ENCODE results near the gene CCDC85B.
A peak's percentile ranks its signal among the peaks of the same experiment; 100 is the strongest.

The CCDC85B gene

DNA sequence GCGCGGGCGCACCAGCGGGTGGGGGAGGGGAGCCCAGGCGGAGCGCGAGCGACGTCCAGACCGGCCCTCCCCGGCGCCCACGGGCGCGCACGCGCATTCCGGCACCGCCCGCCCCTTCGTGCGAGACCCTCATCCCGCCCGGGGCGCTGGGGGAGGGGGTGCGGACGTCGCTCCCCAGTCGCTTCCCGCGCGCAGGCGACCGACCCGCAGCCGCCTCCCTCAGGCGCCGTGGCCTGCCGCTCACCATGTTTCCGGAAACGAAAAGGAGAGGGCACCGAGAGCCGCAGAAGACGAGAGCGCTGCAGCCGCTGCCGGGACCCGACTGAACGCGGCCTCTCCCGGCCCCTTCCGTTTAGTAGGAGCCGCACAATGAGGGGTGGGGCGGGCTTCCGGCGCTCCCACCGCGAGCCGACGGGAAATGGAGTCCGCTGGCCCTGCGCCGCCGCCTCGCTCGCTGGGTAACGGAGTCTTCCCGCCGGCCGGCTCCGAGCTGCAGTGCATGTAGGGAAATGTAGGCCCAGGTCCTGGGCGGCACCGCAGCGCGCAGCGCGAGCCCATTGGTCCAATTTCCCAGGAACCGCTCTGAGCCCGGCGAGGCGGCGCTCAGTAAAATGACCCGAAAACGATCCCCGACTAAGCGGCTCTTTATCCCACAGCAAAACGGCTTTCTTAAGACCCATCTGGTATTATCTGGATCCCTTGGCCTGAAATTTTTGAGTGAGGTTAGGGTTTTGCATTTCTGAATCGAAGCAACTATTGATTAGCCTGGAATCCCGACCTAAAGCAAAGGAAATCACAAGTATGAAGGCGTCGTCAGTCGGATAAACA is 32.4 kb upstream of the CCDC85B start, which contains the start of gene CFL1:
Gene CFL1, minus strand, starts transcription at position 328 of the 828 bp plus-strand sequence. Its CDS starts 81 bp downstream, at position 247.
- peak; percentile 99 for DNase-seq (ENCODE audit: low spot score)

DNA sequence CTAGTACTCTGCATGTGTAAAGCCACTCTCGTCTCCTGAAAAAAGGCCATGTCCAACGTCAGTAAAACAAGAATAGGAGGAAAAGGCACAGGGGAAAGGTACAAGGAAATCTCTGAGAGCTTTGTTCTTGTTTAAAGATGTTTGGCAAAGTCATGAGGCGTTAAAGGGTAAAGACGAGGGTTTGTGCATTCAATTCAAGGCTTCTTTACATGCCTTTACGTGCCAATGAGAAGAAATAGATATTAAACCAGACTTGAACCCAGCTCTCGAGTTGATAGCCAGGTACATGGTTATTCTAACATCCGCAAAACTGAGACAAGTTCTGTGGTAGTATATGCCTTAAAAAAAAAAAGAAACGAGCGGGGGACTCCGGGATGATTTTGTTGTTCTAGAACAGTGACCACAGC is 31.8 kb upstream of the CCDC85B start:
- no peak for DNase-seq (ENCODE audit: low spot score)

DNA sequence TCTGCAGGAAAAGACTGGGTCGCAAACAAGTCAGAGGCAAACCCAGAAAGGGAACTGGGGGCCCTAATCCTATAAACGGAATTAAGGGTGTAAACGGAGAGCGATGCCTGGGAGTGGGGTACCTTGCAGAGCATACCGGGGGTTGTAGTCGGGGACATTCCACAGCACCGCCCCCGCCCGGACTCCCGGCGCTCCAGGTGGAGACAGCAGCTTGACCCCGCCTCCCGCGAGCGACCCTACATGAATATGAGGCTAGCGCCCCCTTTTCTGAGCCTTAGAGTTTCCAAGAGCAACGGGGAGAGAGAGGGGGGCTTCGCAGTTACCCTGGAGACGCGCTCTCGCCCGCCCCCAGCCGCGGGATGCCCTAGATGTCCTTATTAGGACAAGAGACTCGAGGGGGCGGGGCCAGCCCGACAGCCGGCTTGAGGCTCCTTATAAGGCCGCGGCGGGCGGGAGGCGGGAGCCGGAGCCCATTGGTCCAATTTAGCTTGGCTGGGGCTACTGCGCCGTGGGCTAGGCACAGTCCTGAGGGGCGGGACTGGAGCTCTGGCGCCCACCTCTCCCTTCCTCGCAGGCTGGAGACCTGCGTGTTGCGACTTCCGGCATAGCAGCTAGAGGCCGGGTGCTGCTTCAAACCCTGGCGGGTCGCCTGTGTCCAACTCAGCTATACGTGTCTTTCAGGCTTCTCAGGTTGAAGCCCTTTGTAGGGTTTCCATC is 31.2 kb upstream of the CCDC85B start:
- DNase-seq (ENCODE audit: low spot score): peak; percentile 97

DNA sequence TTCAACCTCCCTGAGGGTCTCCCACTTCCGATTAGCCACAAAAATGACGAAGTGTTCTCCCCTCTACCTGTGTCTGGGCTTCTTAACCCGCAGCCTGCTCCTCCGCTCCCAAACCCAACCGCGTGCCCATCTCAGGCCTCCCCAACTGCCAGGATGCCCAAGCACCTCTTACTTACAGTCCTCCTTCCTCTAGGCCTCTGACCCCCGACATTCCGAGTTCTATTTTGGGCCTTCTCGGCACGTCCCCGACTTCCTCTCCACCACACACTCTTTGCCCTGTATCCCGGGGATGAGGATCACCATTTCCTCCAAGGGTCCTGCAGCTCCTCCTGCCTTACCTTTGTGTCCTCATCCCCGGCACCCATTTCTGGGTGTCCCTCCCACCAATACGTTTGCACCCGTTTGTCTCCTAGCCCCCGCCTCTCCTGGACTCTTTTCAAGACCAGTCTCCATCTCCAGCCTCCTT is 30.6 kb upstream of the CCDC85B start:
- DNase-seq (ENCODE audit: low spot score): no peak

DNA sequence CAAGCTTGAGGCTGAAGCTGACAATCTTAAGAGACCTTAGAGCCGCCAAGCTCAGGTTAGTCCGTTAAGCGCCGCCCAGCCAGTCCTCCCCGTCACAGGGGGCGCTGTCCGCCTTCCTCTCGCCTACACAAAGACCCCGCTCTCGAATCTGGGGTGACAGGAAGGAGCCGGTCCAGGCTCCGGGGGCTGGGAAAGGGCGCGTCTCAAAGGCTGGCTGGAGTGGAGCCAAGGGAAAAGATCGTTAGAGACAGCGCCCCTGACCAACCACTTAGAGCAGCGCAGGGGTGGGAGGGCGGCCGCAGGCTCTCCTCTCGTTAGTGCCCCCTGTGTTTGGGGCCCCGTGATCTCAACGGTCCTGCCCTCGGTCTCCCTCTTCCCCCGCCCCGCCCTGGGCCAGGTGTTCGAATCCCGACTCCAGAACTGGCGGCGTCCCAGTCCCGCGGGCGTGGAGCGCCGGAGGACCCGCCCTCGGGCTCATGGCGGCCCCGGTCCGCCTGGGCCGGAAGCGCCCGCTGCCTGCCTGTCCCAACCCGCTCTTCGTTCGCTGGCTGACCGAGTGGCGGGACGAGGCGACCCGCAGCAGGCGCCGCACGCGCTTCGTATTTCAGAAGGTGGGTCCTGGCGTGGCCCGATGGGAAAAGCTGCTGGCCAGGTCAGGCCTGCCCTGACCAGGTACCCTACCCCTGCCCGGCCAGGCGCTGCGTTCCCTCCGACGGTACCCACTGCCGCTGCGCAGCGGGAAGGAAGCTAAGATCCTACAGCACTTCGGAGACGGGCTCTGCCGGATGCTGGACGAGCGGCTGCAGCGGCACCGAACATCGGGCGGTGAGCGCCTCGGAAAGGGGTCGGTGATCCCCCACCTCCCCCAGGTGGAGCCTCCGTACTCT is 30.0 kb upstream of the CCDC85B start, which contains the start of gene MUS81:
Gene MUS81, plus strand, starts transcription at position 156 of the 887 bp plus-strand sequence. Its CDS starts 321 bp downstream, at position 477.
- peak; percentile 98 for DNase-seq (ENCODE audit: low spot score)

DNA sequence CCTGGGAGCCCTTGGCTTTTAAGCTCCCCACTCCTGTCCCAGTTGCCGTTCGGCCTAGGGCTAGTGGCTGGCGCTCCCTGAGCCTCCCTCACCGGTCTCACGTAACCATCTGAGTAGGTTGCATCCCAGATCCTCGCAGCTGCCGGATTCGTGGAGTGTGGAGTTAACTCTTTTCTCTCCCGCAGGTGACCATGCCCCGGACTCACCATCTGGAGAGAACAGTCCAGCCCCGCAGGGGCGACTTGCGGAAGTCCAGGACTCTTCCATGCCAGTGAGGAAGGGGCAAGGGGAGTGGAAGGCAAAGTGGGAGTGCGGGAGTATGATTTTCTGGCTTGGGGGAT is 29.3 kb upstream of the CCDC85B start:
- DNase-seq (ENCODE audit: low spot score): no peak

DNA sequence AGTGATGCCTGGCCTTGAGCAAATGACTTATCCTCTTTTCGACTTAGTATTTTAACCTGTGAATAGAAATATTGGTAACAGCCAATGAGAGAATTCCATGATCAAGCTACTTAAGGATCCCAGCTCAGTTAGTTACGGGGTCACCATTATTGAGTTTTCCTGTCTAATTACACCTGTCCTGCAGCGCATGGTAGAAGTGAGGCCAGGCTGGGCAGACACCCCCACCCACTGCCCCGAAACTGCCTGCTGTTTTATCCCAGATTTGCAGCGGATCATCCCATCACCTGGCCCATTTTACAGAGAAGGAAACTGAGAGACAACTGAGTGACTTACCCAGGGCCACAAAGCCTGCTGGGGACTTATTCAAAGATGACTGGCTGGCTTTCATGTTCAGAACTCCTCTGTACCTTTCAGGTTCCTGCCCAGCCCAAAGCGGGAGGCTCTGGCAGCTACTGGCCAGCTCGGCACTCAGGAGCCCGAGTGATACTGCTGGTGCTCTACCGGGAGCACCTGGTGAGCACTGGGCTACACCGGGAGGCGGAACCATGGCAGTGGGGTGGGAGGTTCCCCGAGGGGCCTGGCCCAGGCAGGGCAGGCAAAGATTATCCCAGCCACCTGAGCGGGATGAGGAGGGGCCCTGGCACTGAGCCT is 28.8 kb upstream of the CCDC85B start:
- DNase-seq (ENCODE audit: low spot score): peak; percentile 55

DNA sequence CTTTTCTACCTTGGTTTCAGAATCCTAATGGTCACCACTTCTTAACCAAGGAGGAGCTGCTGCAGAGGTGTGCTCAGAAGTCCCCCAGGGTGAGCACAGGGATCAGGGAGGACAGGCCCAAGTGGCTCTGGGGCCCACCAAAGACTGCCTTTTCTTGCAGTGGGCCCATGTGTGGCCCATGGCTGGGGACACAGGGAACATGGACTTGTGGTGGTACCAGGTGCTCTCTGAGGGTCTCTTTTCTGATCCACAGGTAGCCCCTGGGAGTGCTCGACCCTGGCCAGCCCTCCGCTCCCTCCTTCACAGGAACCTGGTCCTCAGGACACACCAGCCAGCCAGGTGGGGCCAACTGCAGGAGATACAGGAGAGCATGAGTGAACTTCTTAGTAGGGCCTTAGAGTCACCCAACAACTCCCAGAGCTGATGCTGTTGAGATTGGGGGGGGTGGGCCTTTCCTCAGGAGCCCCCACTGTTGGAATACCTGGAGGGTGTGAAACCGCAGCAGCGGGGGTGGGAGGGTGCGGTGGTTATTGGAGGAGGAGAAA is 28.2 kb upstream of the CCDC85B start:
- DNase-seq (ENCODE audit: low spot score): peak; percentile 63

DNA sequence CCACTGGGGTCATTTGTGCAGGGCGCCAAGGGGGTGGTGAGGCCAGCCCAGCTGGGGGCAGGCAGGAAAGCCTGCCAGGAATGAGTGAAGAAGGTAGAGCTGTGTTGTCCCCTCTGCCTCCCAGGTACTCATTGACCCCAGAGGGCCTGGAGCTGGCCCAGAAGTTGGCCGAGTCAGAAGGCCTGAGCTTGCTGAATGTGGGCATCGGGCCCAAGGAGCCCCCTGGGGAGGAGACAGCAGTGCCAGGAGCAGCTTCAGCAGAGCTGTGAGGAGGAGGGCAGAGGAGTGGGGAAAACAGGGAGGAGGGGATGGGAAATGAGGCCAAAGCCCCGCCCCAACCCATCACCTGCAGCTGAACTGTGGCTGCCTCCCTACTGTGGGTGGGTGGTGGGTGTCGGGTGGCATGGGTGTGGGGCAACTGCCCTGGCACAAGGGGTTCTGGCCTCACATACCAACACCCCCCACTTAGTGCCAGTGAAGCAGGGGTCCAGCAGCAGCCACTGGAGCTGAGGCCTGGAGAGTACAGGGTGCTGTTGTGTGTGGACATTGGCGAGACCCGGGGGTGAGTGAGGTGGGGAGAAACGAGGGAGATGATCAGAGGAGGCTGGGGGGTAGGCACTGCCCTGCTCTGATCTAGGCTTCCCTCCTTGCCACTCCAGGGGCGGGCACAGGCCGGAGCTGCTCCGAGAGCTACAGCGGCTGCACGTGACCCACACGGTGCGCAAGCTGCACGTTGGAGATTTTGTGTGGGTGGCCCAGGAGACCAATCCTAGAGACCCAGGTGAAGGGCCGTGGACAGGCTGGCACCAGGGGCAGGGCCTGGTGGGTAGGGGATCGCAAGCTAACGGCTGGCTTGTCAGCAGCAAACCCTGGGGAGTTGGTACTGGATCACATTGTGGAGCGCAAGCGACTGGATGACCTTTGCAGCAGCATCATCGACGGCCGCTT is 27.3 kb upstream of the CCDC85B start:
- peak; percentile 63 for DNase-seq (ENCODE audit: low spot score)

DNA sequence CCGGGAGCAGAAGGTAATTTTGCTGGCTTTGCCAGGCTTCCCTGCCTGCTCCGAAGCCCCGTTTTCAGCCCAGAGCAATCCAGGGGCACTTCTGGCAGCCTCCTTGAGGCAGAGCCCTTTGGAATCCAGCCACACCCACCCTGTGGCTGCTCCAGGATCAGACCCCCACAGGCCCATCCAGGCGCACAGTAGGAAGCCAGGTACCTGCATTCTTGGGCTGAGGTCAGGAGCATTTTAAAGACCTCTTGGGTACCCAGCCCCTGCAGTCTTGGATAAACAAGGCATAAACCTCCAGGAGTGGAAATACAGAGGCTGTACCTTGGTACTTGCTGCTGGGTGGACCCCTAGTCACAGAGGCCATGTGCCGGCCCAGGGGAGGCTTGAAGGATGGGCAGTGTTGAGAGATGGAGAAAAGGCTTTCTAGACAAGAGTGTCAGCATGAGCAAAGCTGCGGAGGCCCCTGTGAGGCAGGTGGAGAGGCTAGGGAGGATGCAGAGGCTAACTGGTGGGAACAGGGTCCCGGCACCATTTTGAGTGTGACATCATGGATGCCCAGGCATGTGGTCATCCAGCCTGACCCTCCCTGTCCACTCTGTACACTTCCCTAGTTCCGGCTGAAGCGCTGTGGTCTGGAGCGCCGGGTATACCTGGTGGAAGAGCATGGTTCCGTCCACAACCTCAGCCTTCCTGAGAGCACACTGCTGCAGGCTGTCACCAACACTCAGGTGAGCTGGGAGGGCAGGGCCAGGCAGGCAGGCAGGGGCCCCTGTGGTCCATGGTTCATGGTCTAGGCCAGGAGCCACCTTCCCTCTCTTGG is 26.4 kb upstream of the CCDC85B start:
- DNase-seq (ENCODE audit: low spot score): peak; percentile 55

DNA sequence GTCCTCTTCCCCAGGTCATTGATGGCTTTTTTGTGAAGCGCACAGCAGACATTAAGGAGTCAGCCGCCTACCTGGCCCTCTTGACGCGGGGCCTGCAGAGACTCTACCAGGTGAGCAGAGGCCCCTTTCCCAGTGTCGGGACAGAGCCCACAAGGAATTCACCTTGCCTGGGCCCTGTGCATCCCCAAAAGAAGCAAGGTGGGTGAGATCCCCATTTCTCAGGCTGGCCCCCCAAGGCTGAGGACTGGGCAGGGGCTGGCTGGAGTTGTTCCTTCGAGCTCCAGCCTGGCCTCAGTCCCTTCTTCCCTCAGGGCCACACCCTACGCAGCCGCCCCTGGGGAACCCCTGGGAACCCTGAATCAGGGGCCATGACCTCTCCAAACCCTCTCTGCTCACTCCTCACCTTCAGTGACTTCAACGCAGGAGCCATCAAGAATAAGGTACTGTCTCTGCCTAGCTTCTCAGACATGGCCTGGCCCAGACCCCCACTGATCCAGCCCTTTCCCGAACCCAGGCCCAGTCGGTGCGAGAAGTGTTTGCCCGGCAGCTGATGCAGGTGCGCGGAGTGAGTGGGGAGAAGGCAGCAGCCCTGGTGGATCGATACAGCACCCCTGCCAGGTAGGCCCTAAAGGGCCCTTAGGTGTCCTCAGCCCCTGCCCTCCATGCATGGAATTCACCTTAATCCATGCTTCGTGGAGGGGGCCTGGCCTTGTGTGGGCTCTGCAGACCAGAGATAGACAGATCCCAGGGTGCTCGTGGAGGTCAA is 25.6 kb upstream of the CCDC85B start:
- peak; percentile 65 for DNase-seq (ENCODE audit: low spot score)

DNA sequence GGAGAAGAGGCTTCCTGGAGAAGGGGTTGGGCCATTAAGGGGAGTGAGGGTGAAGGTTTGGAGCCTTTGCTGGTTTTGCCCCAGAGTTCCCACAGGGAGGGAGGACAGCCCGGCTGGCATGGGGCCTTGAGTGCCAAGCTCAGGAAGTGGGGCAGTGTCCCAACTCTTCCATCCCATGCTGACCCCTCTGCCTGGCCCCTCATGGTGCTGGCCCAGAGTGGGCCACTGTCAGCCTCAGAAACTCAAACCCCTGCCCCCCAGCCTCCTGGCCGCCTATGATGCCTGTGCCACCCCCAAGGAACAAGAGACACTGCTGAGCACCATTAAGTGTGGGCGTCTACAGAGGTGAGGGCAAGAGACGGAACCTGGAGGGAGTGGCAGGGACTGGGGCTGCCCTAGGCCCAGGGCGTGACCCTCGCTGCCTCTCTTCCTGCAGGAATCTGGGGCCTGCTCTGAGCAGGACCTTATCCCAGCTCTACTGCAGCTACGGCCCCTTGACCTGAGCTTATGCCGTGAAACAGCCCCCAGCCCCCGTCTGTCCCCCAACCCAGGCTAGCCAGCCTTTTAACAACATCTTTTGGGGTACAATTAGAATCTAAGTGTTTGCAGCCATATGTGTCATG is 24.8 kb upstream of the CCDC85B start:
- peak; percentile 59 for DNase-seq (ENCODE audit: low spot score)

DNA sequence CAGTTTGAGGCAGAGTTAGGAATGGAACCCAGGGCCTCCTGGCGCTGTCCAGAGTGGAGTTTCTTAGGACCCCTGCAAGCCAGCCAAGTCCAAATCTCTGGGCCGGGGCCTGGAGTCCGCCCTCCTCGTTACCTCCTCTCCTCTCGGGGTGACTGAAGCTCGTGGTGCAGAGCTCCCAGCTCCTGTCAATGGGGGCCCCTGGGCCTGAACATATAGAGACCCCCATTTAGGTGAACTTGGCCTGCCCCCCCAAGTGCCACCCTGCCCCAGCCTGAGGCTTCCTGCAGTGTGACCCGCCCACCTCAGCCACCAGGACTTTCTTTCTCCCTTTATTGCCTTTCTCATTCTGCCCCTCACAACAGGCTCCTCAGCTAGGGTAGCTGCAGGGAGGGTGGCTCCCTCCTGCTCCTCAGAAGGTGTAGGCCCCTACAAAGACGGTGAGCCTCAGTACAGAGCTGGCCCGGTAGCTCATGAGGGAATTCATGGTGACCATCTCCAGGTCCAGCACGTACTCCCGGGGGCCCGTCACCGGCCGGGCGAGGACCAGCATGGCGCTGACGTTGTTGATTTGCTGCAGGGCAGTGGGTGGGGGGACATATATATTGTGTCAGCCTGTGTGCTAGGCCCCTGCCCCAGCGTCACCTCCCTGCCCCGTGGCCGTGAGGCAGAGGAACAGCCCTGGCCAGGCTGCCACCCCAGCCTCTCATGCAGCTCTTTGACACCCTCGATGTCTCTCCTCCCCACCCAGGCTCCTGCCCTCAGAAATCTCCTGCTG is 23.8 kb upstream of the CCDC85B start:
- peak; percentile 64 for DNase-seq (ENCODE audit: low spot score)

DNA sequence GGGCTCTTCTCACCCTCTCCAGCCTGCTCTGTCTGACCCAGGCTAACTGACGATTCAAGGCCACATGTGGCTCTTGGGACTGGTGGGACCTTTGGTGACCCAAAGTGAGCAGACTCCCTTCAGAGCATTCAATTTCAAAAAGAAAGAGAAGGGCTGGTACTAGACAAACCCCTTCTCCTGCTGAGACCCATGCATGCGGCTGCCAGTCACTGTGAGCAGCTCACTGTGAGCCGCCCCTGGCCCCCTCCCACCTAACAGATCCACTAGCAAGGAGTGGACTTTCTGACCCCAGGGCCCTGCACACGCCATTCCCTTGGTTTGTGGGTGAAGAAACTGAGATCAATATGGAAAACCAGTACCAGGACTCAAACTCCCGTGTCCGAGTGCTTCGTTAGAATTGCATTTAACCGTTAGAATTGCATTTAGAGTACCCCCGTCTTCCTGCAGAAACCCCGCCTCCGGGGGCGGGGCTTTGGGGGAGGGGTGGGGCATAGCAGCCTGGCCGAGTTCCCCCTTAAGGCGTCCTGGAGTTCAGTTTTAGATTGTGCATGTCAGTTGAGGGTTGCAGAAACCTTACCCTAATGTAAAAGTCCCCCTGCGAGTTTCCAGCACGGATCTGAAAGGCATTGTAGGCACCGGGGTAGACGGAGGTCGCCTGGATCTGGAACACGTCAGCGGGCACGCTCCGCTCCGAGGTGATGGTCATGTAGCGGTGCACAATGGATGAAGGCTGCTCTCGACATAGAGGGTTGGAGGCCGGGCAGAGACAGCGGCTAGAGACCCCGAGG is 23.0 kb upstream of the CCDC85B start:
- no peak for DNase-seq (ENCODE audit: low spot score)

DNA sequence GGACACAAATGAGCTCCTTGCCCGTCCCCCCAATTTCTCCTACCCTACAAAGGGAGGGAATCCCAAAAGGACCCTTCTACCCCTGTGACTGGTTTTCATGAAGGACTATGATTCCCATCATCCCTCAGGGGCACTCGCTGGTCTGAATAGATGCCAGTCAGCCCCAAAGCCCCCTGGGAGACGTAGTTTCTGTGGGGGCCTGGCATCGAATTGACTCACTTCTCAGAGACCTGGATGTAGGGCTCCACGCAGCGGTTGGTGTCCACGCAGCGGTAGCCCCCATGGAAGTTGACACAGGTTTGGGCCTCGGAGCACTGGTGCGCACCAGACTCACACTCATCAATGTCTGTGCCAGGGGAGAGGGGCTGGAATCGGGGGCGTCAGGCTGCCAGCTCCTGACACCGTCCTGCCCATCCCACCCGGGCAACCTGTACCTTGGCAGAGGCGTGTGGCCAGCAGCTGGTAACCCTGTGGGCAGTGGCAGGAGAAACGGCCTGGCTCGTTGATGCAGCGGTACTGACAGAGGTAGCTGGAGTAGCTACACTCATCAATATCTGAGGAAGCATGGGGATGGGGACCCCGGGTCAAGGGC is 22.3 kb upstream of the CCDC85B start:
- no peak for DNase-seq (ENCODE audit: low spot score)

DNA sequence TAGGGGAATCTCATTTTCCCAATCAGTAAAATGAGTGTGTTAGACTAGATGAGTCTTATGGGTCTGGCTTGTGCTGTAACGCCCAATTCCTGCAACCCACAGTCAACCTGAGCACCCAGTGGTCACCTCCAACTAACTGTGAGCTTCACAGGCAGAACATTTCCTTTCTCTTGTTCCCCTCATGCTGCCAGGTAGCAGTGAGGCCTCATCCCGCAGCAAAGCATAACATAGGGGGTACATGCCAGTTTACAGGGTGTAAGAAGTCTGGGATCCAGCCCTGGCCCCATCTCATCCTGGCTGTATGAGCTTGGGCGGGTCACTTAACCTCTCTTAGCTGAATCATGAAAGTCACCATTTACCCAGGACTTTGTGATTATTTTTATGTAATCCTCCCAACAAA is 21.6 kb upstream of the CCDC85B start:
- DNase-seq (ENCODE audit: low spot score): no peak

Data from left forelimb (tissue), 1 donor.